Endometrial microvascular endothelial cells (primary cell): ENCODE measurements around the gene PRR18. TPM values are rescaled to one million over a fixed set of nuclear protein-coding genes. Genes with fewer than 3 reads are reported as not detected.

Source experiments
- in situ Hi-C: cut with HindIII; loops from 2 replicates; pipeline ENCODE4 v1.10.0; 2017; ENCODE audit warnings: low sequenced_read_pairs, low pct_unique_long_range_greater_than_20kb; ENCODE audit errors: inconsistent ontology term
- total RNA-seq: library from RNA; depleted of rRNA; stranded (reverse); fragments of >200 nt; gene quantifications from one replicate; pipeline ENCODE4 v1.2.3, GENCODE V29; 2015; ENCODE audit errors: inconsistent ontology term

Gene PRR18
- total RNA-seq, 1 donor from 2014 or later, result not detected

DNA sequence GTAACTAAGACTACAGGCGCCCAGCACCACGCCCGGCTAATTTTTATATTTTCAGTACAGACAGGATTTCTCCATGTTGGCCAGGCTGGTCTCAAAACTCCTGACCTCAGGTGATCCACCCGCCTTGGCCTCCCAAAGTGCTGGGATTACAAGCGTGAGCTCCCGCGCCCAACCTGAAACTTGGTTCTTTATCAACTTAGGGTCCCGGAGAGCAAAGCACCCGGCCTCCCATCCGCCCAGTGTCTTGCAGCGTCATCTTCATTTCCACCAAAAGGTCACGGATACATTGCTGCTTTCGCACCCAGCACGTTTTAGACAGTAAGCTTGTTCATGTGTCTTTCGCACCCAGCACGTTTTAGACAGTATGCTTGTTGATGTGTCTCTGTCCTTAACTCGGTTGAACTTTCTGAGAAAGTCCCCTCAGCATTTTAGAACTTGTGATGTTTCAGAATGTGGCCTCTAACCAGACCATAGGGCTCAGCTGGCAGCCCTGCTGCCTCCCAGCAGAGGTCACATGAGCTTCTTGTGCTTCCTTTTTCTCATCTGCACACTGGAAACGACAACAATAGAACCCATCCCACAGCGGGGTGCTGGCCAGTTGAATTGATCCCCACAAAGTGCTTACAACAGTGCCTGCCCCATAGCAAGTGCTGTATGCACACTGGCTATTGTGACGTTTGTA lies 48.8 kb downstream of the PRR18 start:
- in situ Hi-C loops, result no loop called here

DNA sequence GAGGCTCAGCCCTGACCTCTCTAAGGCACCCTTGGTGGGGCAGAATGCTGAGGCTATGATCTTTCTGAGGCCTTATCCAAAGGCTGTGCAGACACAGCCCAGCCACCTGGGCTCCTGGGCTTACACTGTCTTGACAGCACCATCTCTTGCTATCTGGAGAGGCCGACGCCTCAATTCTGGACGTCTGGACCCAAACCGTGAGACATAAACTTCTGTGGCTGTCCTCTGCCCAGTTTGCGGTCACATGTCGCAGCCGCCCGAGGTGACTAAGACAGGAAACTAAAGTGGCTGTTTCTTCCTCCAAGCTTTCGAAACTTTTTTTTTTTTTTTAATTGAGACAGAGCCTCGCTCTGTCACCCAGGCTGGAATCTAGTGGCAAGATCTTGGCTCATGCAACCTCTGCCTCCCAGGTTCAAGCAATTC lies 49.3 kb downstream of the PRR18 start:
- in situ Hi-C loops, result no loop called here

DNA sequence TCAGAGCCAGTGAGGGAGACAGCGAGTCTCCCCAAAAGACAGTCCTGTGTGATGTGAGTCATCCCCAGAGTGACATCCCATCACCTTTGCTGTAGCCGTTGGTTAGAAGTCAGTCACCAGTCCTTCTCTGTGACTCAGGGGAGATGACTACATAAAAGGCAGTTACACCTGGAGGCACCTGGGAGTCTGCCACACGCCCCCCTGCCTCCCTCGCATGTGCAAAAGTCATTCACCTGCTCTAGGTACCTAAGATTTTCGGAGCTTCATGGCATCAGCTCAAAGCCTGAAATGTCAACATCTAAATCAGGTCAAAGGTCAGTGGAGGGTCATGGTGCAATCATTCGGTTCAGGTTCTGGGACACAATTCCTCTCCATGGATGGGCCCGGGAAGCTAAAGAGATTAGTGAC lies 50.3 kb downstream of the PRR18 start:
- in situ Hi-C loops, result no loop called here

Other genes with a start within 250 kb of the PRR18 start
- gene TBXT, start 140.5 kb downstream of the PRR18 start, total RNA-seq, result not detected
- gene SFT2D1, start 34.2 kb upstream of the PRR18 start, total RNA-seq, result 26.3 TPM
- 41.4 TPM for gene MPC1, start 74.5 kb upstream of the PRR18 start, total RNA-seq